ENCODE results near the gene TRPM2.
A peak's percentile ranks its signal among the peaks of the same experiment; 100 is the strongest.
"Not testable (repeated sequence)": the region's sequence is repeated elsewhere in the genome, so short reads cannot be mapped to it uniquely, and the experiment has no call there.

Gene TRPM2

GRCh38 chr21:44415073-44416025 lies 61.9 kb downstream of the TRPM2 start:
- no peak for DNase-seq (ENCODE audit: low read depth in 3 of 3)

GRCh38 chr21:44416193-44416592 lies 62.8 kb downstream of the TRPM2 start:
- DNase-seq (ENCODE audit: low read depth in 3 of 3) = no peak

GRCh38 chr21:44417621-44418107 lies 64.2 kb downstream of the TRPM2 start:
- DNase-seq (ENCODE audit: low read depth in 3 of 3) = not testable (repeated sequence)

- DNase-seq (ENCODE audit: low read depth in 3 of 3) = no peak
Measured at GRCh38 chr21:44418108-44418875, 64.9 kb downstream of the TRPM2 start.

- DNase-seq (ENCODE audit: low read depth in 3 of 3) = no peak
Measured at GRCh38 chr21:44418876-44419230, 65.4 kb downstream of the TRPM2 start.

GRCh38 chr21:44419679-44420078 lies 66.3 kb downstream of the TRPM2 start:
- DNase-seq (ENCODE audit: low read depth in 3 of 3) = no peak

GRCh38 chr21:44420416-44421205 lies 67.2 kb downstream of the TRPM2 start:
- no peak for DNase-seq (ENCODE audit: low read depth in 3 of 3)

GRCh38 chr21:44421901-44422840 lies 68.8 kb downstream of the TRPM2 start:
- DNase-seq (ENCODE audit: low read depth in 3 of 3) = no peak

- DNase-seq (ENCODE audit: low read depth in 3 of 3) = no peak
Measured at GRCh38 chr21:44423312-44423821, 69.9 kb downstream of the TRPM2 start.

- DNase-seq (ENCODE audit: low read depth in 3 of 3) = no peak
Measured at GRCh38 chr21:44423941-44424607, 70.7 kb downstream of the TRPM2 start.

- DNase-seq (ENCODE audit: low read depth in 3 of 3) = no peak
Measured at GRCh38 chr21:44424608-44425306, 71.3 kb downstream of the TRPM2 start.

- DNase-seq (ENCODE audit: low read depth in 3 of 3) = no peak
Measured at GRCh38 chr21:44425307-44425894, 72.0 kb downstream of the TRPM2 start.

- DNase-seq (ENCODE audit: low read depth in 3 of 3) = no peak
Measured at GRCh38 chr21:44425895-44426662, 72.7 kb downstream of the TRPM2 start.

GRCh38 chr21:44426663-44427191 lies 73.3 kb downstream of the TRPM2 start:
- no peak for DNase-seq (ENCODE audit: low read depth in 3 of 3)

GRCh38 chr21:44427241-44428120 lies 74.1 kb downstream of the TRPM2 start:
- no peak for DNase-seq (ENCODE audit: low read depth in 3 of 3)

GRCh38 chr21:44428281-44428960 lies 75.0 kb downstream of the TRPM2 start:
- peak in 2 of 3 experiments; percentile 3 to 13 for DNase-seq (ENCODE audit: low read depth in 3 of 3)
